ENCODE data around the gene MRPL34.
"Not testable (repeated sequence)": the region's sequence is repeated elsewhere in the genome, so short reads cannot be mapped to it uniquely, and the experiment has no call there.

Gene MRPL34

GRCh38 chr19:17305517-17306284 lies at the start of gene MRPL34:
Gene MRPL34, plus strand, starts transcription at chr19:17305872. Its CDS starts 21 bp downstream, at chr19:17305893.
- peak; percentile 84 to 86 for DNase-seq (ENCODE audit: extremely low read depth in 1 of 2, low read depth in 1 of 2)

DNA sequence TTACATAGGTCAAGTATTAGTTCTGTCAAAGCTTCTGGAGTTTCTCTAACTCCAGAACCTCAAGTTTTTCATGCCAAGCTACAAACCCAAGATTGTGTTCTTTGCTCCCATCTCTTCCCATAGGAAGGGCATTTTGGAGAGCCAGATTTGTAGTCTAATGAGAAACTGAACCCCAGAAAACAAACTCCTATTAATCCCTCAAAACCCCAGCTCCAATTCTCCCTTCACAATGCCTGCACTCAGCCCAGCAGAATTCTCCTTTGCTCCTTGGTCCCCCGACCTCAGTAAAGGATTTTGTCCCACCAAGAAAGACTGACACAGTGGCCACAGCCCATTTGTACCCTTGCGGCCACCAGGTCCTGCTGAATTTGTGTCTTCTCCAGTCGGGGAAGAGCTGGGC lies 49.5 kb upstream of the MRPL34 start:
- DNase-seq (ENCODE audit: extremely low read depth in 1 of 2, low read depth in 1 of 2), result no peak

- no peak for DNase-seq (ENCODE audit: extremely low read depth in 1 of 2, low read depth in 1 of 2)
Observed at GRCh38 chr19:17259118-17259780, 46.4 kb upstream of the MRPL34 start.

DNA sequence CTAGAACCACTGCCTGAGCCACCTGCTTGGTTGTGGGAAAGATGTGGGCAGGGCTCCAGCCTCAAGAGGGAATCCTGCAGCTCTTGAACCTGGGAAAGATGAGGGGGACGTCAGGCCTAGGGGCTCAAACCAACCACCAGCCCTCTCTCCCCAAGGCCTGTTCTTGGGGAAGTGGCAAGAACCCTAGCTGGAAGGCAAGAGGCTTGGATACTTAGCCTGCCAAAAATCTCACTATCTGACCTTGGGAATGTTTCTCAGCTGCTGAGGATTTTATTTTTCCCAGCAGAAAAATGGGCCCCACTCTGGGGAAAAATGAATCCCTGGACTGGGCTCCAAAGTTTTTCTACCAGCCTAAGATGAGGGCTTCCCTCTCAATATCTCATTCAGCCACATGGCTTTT lies 45.7 kb upstream of the MRPL34 start:
- DNase-seq (ENCODE audit: extremely low read depth in 1 of 2, low read depth in 1 of 2), result no peak

DNA sequence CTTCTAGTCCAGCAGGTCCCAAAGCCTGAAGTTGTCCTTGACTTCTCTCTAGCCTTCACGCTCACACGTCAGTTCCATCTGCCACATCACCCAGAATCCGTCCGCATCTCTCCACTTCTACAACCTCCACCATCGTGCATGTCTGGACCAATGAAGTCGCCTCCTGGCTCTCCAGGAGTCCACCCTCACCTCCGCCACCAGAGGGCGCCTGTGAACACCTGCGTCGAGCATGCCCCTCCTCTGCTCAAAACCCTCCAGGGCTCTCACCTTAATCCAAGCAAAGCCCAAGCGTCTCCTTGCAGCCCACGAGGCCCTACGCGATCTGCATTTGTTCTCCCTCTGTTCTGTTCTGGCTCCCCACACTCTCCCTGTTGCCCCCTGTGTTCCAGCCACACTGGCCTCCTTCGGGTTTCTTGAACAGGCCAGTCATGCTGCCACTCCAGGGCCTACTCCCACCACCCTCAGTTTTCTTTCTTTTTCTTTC lies 44.8 kb upstream of the MRPL34 start:
- peak; percentile 73 to 82 for DNase-seq (ENCODE audit: extremely low read depth in 1 of 2, low read depth in 1 of 2)

DNA sequence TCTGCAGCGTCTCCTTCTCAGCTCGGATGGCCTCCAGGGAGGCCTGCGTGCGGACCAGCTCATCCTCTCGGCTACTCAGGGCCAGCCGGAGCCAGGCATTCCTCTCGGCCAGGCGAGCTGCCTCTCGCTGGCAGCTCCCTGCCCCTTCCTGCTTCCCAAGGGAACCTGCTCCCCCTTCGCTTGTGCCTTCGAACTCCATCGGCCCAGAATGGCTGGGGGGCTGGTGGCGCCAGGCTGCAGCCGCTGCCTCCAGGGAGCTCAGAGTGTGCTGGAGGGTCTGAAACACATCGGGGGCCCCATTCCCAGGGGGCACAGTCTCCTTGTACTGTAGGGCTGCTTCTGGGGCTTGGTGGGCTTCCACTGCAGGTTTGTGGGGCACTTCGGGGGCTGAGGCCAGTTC lies 43.1 kb upstream of the MRPL34 start:
- no peak for DNase-seq (ENCODE audit: extremely low read depth in 1 of 2, low read depth in 1 of 2)

GRCh38 chr19:17263712-17264640 lies 41.7 kb upstream of the MRPL34 start:
- DNase-seq (ENCODE audit: extremely low read depth in 1 of 2, low read depth in 1 of 2), result no peak

DNA sequence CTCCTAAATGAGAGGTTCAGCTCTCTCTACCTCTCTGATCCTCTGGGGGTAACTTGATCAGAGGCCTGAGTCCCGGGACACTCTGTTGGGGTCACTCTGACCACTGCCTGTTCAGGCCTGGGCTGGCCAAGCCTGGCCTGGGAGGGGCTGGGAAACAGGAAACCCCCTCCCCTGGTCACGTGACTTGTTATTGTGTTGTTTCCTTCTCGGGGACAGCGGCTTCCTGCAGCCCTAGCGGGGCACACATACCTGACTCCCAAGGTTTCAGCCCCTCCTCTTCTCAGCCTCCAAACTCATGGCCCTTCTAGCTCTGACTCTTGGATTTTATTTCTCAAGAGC lies 41.1 kb upstream of the MRPL34 start, which contains the start of gene USHBP1:
Gene USHBP1 (minus strand): TSS at position 105 of the 339 bp plus-strand sequence. CDS start 446 bp downstream, outside the sequence.
- no peak for DNase-seq (ENCODE audit: extremely low read depth in 1 of 2, low read depth in 1 of 2)

- DNase-seq (ENCODE audit: extremely low read depth in 1 of 2, low read depth in 1 of 2), result no peak
Observed at GRCh38 chr19:17266026-17266425, 39.6 kb upstream of the MRPL34 start.

GRCh38 chr19:17266589-17266974 lies 39.1 kb upstream of the MRPL34 start:
- DNase-seq (ENCODE audit: extremely low read depth in 1 of 2, low read depth in 1 of 2), result no peak

- DNase-seq (ENCODE audit: extremely low read depth in 1 of 2, low read depth in 1 of 2), result peak; percentile 78 to 87
Observed at GRCh38 chr19:17266975-17267788, 38.5 kb upstream of the MRPL34 start, which contains the start of gene BABAM1. Gene BABAM1, plus strand, starts transcription at chr19:17267443. Its CDS starts 1,364 bp downstream, at chr19:17268807.

GRCh38 chr19:17268754-17269153 lies 36.9 kb upstream of the MRPL34 start:
- no peak for DNase-seq (ENCODE audit: extremely low read depth in 1 of 2, low read depth in 1 of 2)

GRCh38 chr19:17274892-17275291 lies 30.8 kb upstream of the MRPL34 start:
- not testable (repeated sequence) for DNase-seq (ENCODE audit: extremely low read depth in 1 of 2, low read depth in 1 of 2)

DNA sequence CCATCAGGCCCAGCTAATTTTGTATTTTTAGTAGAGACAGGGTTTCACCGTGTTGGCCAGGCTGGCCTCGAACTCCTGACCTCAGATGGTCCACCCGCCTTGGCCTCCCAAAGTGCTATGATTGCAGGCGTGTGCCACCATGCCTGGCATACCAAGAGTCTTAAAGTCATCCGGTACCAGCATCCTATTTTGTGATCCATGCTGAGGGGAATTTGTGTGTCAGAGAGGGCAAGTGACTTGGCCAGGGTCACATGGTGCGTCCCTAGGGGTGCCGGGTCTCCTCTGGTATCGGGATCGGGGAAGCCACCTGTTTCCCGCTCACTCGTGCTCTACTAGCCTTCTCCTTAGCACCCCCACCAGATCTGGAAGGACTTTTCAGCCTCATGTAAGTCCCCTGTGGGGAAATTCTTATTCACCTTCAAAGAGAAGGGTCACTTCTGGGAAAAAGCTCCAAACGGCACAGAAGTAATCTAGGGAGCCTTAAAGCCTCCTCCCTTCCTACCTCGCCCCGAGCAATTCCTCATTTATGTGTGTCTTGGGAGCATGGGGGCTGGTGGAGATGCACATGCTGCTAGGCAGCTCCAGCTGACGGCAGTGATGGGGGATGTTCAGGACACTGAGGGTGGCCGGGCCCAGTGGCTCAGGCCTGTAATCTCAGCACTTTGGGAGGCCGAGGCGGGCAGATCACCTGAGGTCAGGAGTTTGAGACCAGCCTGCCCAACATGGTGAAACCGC lies 30.1 kb upstream of the MRPL34 start:
- DNase-seq (ENCODE audit: extremely low read depth in 1 of 2, low read depth in 1 of 2), result no peak

DNA sequence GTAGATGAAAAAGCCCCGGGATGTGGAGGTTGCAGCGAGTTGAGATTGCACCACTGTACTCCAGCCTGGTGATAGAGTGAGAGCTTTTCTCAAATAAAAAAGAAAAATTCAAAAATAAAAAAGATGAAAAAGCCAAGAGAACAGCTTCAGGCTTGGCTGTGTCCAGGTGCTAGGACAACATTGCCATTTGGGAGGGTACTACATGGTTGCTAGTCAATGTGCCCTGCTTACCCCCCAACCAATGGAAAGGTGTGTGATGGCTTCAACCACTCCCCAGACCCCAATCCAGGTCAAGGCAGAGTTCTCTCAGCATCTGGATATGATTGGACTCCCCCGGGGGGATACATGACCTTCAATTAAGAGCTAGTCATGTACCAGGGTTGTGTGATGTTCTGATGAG lies 26.2 kb upstream of the MRPL34 start:
- DNase-seq (ENCODE audit: extremely low read depth in 1 of 2, low read depth in 1 of 2), result no peak

- DNase-seq (ENCODE audit: extremely low read depth in 1 of 2, low read depth in 1 of 2), result no peak
Observed at GRCh38 chr19:17281391-17282304, 24.0 kb upstream of the MRPL34 start, which contains the start of gene ANKLE1. Gene ANKLE1, plus strand, starts transcription at chr19:17281901. Its CDS starts 20 bp downstream, at chr19:17281921.

DNA sequence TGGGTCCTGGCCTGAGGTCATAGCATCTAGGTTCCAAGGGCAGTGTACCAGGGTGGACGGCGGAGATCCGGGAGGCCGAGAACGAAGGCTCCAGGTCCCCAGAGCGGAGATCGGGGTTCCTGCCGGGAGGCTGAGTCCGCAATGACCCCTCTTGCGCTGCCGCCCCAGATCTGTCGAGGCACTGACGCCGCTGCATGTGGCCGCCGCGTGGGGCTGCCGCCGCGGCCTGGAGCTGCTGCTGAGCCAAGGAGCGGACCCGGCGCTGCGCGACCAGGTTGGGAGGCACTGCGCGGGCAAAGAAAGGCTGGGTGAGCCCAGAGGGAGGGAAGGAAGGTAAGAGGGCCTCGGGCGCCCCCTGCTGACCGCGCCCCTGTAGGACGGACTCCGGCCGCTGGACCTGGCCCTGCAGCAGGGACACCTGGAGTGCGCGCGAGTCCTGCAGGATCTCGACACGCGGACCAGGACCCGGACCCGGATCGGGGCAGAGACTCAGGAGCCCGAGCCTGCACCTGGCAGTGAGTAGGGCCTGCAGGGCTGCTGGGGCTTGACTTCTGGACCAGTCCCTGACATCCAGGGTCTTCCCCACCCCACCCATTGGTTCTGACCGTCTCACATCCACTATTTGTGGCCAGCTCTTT lies 23.1 kb upstream of the MRPL34 start:
- peak; percentile 40 to 68 for DNase-seq (ENCODE audit: extremely low read depth in 1 of 2, low read depth in 1 of 2)

DNA sequence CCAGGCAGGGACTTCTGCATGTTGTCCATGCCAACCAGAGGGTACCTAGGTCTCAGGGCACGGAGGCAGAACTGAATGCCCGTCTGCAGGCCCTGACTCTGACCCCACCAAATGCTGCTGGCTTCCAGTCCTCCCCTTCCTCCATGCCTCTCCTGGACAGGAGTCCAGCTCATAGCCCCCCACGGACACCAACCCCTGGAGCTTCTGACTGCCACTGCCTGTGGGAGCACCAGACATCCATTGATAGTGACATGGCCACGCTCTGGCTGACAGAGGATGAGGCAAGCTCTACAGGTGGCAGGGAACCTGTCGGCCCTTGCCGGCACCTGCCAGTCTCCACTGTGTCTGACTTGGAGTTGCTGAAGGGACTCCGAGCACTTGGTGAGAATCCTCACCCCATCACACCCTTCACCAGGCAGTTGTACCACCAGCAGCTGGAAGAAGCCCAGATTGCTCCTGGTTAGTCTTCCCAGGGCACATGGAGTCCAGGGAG lies 22.1 kb upstream of the MRPL34 start:
- DNase-seq (ENCODE audit: extremely low read depth in 1 of 2, low read depth in 1 of 2), result no peak

Data from activated CD8-positive, alpha-beta memory T cell treated with anti-CD3 and anti-CD28 coated beads for 1 hour (primary cell).